ENCODE results near the gene GALNT10.

Gene GALNT10

GRCh38 chr5:154325566-154325965 is 135.0 kb downstream of the GALNT10 start:
- no peak for DNase-seq (ENCODE audit: low read depth)

- no peak for DNase-seq (ENCODE audit: low read depth)
Measured at GRCh38 chr5:154329062-154329461, 138.5 kb downstream of the GALNT10 start.

GRCh38 chr5:154329519-154330040 is 139.0 kb downstream of the GALNT10 start:
- no peak for DNase-seq (ENCODE audit: low read depth)

- no peak for DNase-seq (ENCODE audit: low read depth)
Measured at GRCh38 chr5:154330097-154330667, 139.6 kb downstream of the GALNT10 start.

GRCh38 chr5:154331232-154331631 is 140.7 kb downstream of the GALNT10 start:
- no peak for DNase-seq (ENCODE audit: low read depth)

- DNase-seq (ENCODE audit: low read depth) = no peak
Measured at GRCh38 chr5:154331924-154332323, 141.4 kb downstream of the GALNT10 start.

- no peak for DNase-seq (ENCODE audit: low read depth)
Measured at GRCh38 chr5:154332451-154332850, 141.9 kb downstream of the GALNT10 start.

- no peak for DNase-seq (ENCODE audit: low read depth)
Measured at GRCh38 chr5:154333016-154333415, 142.5 kb downstream of the GALNT10 start.

- DNase-seq (ENCODE audit: low read depth) = no peak
Measured at GRCh38 chr5:154334406-154335064, 144.0 kb downstream of the GALNT10 start.

GRCh38 chr5:154335065-154335448 is 144.5 kb downstream of the GALNT10 start:
- no peak for DNase-seq (ENCODE audit: low read depth)

- no peak for DNase-seq (ENCODE audit: low read depth)
Measured at GRCh38 chr5:154341620-154342019, 151.1 kb downstream of the GALNT10 start.

- no peak for DNase-seq (ENCODE audit: low read depth)
Measured at GRCh38 chr5:154342211-154342610, 151.7 kb downstream of the GALNT10 start.

GRCh38 chr5:154342963-154343362 is 152.4 kb downstream of the GALNT10 start:
- no peak for DNase-seq (ENCODE audit: low read depth)

GRCh38 chr5:154344461-154344860 is 153.9 kb downstream of the GALNT10 start:
- no peak for DNase-seq (ENCODE audit: low read depth)

GRCh38 chr5:154345255-154345952 is 154.9 kb downstream of the GALNT10 start:
- DNase-seq (ENCODE audit: low read depth) = no peak

- no peak for DNase-seq (ENCODE audit: low read depth)
Measured at GRCh38 chr5:154346427-154346826, 155.9 kb downstream of the GALNT10 start.

GRCh38 chr5:154349626-154350264 is 159.2 kb downstream of the GALNT10 start:
- no peak for DNase-seq (ENCODE audit: low read depth)

- DNase-seq (ENCODE audit: low read depth) = no peak
Measured at GRCh38 chr5:154351141-154351540, 160.6 kb downstream of the GALNT10 start.

- DNase-seq (ENCODE audit: low read depth) = no peak
Measured at GRCh38 chr5:154351566-154351965, 161.0 kb downstream of the GALNT10 start.

- no peak for DNase-seq (ENCODE audit: low read depth)
Measured at GRCh38 chr5:154352960-154353548, 162.5 kb downstream of the GALNT10 start.

- DNase-seq (ENCODE audit: low read depth) = no peak
Measured at GRCh38 chr5:154355129-154355611, 164.6 kb downstream of the GALNT10 start.

- no peak for DNase-seq (ENCODE audit: low read depth)
Measured at GRCh38 chr5:154356020-154356655, 165.6 kb downstream of the GALNT10 start.
